IPS DF 4.7 (cell line): Measurements from ENCODE around the gene CCDC28B.
"Not testable (repeated sequence)": the region's sequence is repeated elsewhere in the genome, so short reads cannot be mapped to it uniquely, and the experiment has no call there.

ENCODE experiments used
- DNase-seq: peaks from one replicate; pipeline ENCODE4 v3.0.0-alpha.2; 2013; ENCODE audit warnings: low spot score; ENCODE audit errors: extremely low read depth

The CCDC28B gene

GRCh38 chr1:32200226-32201010 is at the start of gene CCDC28B:
TSS of gene CCDC28B (plus strand) at chr1:32200595. CDS start at chr1:32201936, 1,341 bp downstream.
- DNase-seq = no peak

GRCh38 chr1:32150847-32151246 is 49.5 kb upstream of the CCDC28B start:
- DNase-seq = no peak

GRCh38 chr1:32151319-32151787 is 49.0 kb upstream of the CCDC28B start:
- no peak for DNase-seq

- DNase-seq = no peak
Measured at GRCh38 chr1:32159189-32159588, 41.2 kb upstream of the CCDC28B start.

- no peak for DNase-seq
Measured at GRCh38 chr1:32163405-32163804, 37.0 kb upstream of the CCDC28B start.

- not testable (repeated sequence) for DNase-seq
Measured at GRCh38 chr1:32165633-32166032, 34.8 kb upstream of the CCDC28B start.

- no peak for DNase-seq
Measured at GRCh38 chr1:32170991-32171390, 29.4 kb upstream of the CCDC28B start.

GRCh38 chr1:32172621-32173245 is 27.7 kb upstream of the CCDC28B start:
- no peak for DNase-seq

GRCh38 chr1:32178380-32179192 is 21.8 kb upstream of the CCDC28B start:
- no peak for DNase-seq

- DNase-seq = no peak
Measured at GRCh38 chr1:32179193-32179442, 21.3 kb upstream of the CCDC28B start.

GRCh38 chr1:32179443-32180185 is 20.8 kb upstream of the CCDC28B start, which contains the start of gene TXLNA:
TSS of gene TXLNA (plus strand) at chr1:32179675. CDS start at chr1:32180346, 671 bp downstream.
- no peak for DNase-seq

- DNase-seq = no peak
Measured at GRCh38 chr1:32180186-32181060, 20.0 kb upstream of the CCDC28B start.

- DNase-seq = no peak
Measured at GRCh38 chr1:32181065-32181464, 19.3 kb upstream of the CCDC28B start.

- no peak for DNase-seq
Measured at GRCh38 chr1:32181563-32181962, 18.8 kb upstream of the CCDC28B start.

- no peak for DNase-seq
Measured at GRCh38 chr1:32182060-32182459, 18.3 kb upstream of the CCDC28B start.

GRCh38 chr1:32184650-32185049 is 15.7 kb upstream of the CCDC28B start:
- DNase-seq = no peak

GRCh38 chr1:32186077-32186476 is 14.3 kb upstream of the CCDC28B start:
- DNase-seq = no peak

- DNase-seq = no peak
Measured at GRCh38 chr1:32186491-32186890, 13.9 kb upstream of the CCDC28B start.

GRCh38 chr1:32187850-32188249 is 12.5 kb upstream of the CCDC28B start:
- no peak for DNase-seq

GRCh38 chr1:32192220-32192948 is 8.0 kb upstream of the CCDC28B start:
- no peak for DNase-seq
